ENCODE data around the gene TRIM9.

TRIM9 gene

GRCh38 chr14:51094901-51095853 is at the start of gene TRIM9:
TRIM9 (minus strand) TSS chr14:51095105; CDS start chr14:51094939, 166 bp downstream.
- DNase-seq (ENCODE audit: low spot score): peak; percentile 93

GRCh38 chr14:51140856-51141255 is 46.0 kb upstream of the TRIM9 start:
- no peak for DNase-seq (ENCODE audit: low spot score)

- no peak for DNase-seq (ENCODE audit: low spot score)
Observed at GRCh38 chr14:51140338-51140737, 45.4 kb upstream of the TRIM9 start.

GRCh38 chr14:51139121-51139681 is 44.3 kb upstream of the TRIM9 start:
- DNase-seq (ENCODE audit: low spot score): no peak

- no peak for DNase-seq (ENCODE audit: low spot score)
Observed at GRCh38 chr14:51138404-51139103, 43.6 kb upstream of the TRIM9 start.

- DNase-seq (ENCODE audit: low spot score): no peak
Observed at GRCh38 chr14:51131516-51131915, 36.6 kb upstream of the TRIM9 start.

- no peak for DNase-seq (ENCODE audit: low spot score)
Observed at GRCh38 chr14:51129130-51129529, 34.2 kb upstream of the TRIM9 start.

GRCh38 chr14:51124029-51124428 is 29.1 kb upstream of the TRIM9 start:
- DNase-seq (ENCODE audit: low spot score): no peak

GRCh38 chr14:51121096-51121495 is 26.2 kb upstream of the TRIM9 start:
- DNase-seq (ENCODE audit: low spot score): no peak

- no peak for DNase-seq (ENCODE audit: low spot score)
Observed at GRCh38 chr14:51119411-51120051, 24.6 kb upstream of the TRIM9 start.

- DNase-seq (ENCODE audit: low spot score): no peak
Observed at GRCh38 chr14:51118993-51119392, 24.1 kb upstream of the TRIM9 start.

GRCh38 chr14:51117593-51117992 is 22.7 kb upstream of the TRIM9 start:
- DNase-seq (ENCODE audit: low spot score): no peak

GRCh38 chr14:51116682-51117081 is 21.8 kb upstream of the TRIM9 start:
- no peak for DNase-seq (ENCODE audit: low spot score)

GRCh38 chr14:51109651-51110050 is 14.7 kb upstream of the TRIM9 start:
- DNase-seq (ENCODE audit: low spot score): no peak

GRCh38 chr14:51107801-51108200 is 12.9 kb upstream of the TRIM9 start:
- no peak for DNase-seq (ENCODE audit: low spot score)

- DNase-seq (ENCODE audit: low spot score): no peak
Observed at GRCh38 chr14:51104467-51104866, 9.6 kb upstream of the TRIM9 start.

GRCh38 chr14:51097287-51097686 is 2.4 kb upstream of the TRIM9 start:
- DNase-seq (ENCODE audit: low spot score): no peak

GRCh38 chr14:51096870-51097269 is 2.0 kb upstream of the TRIM9 start:
- no peak for DNase-seq (ENCODE audit: low spot score)

GRCh38 chr14:51095854-51096823 is 1.2 kb upstream of the TRIM9 start:
- no peak for DNase-seq (ENCODE audit: low spot score)

- no peak for DNase-seq (ENCODE audit: low spot score)
Observed at GRCh38 chr14:51094282-51094821, 553 bp downstream of the TRIM9 start.
